BJ (cell line): ENCODE results near the gene GGT7. TPM values are rescaled to one million over a fixed set of nuclear protein-coding genes. Genes with fewer than 3 reads are reported as not detected.

Source experiments
- CTCF ChIA-PET: fragments of 350-600 bp; formaldehyde crosslinking; extraction: SDS; loops from one replicate; lab custom pipeline; 2021; ENCODE audit warnings: antibody characterized with exemption, inconsistent platforms; lab: Yijun Ruan, JAX
- POLR2A ChIA-PET: fragments of 300-600 bp; sonication (Branson Sonifier 250); formaldehyde crosslinking; extraction: SDS; loops from one replicate; lab custom pipeline; 2021; ENCODE audit warnings: antibody characterized with exemption; lab: Charles Lee
- DNase-seq: peaks from one replicate; pipeline ENCODE4 v3.0.0-alpha.2; 2011; ENCODE audit warnings: low read depth
- H3K27me3 ChIP-seq: 2 replicates; pipeline ENCODE4 v1.6.0; 2011; ENCODE audit warnings: low read length; ENCODE audit not compliant: control insufficient read depth, insufficient read depth
- H3K36me3 ChIP-seq: 2 replicates; pipeline ENCODE4 v1.5.1; 2011; ENCODE audit warnings: low read length; ENCODE audit not compliant: control insufficient read depth, insufficient read depth
- H3K4me3 ChIP-seq: 2 replicates; pipeline ENCODE4 v1.5.1; 2011; ENCODE audit warnings: low read depth, mild to moderate bottlenecking, control low read depth, low read length
- polyA plus RNA-seq: library from polyadenylated mRNA; depleted of rRNA; stranded (reverse); fragments of >200 nt; gene quantifications from 2 replicates; pipeline ENCODE4 v1.2.3, GENCODE V29; 2011; rRNA removed
- TF ChIP-seq, protein P1 (sequence below): IDR thresholded peaks from 2 replicates; pipeline ENCODE4 v1.5.1; 2011; ENCODE audit warnings: low read depth, mild to moderate bottlenecking, control low read depth, inconsistent platforms, low read length, moderate library complexity; ENCODE audit not compliant: insufficient read depth

Gene GGT7
- polyA plus RNA-seq, 1 experiment: 28.6 TPM

DNA sequence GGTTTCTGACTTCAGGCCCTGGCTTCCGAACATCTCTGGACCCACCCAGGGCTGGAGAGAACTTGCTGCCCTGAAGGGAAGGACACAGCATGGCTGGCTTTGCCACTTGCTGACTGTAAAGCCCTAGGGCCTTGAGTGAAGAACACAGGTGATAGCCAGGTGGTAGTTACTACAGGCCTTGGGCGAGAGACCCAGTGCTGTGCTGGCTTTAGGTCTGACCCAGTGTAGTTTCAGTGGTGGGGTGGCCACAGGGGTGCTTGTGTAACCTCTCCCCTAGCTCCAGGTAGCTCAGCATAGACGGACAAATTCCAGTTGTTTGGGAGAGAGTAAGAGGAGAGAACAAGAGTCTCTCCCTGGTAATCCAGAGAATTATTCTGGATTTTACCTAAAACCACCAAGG is 74.3 kb downstream of the GGT7 start:
- Histone ChIP-seq H3K36me3 (no peaks in the 10 kb centered on the region), H3K27me3 (no peaks in the 10 kb centered on the region), H3K4me3 (no peak overlapping the region)
- CTCF ChIA-PET: interaction anchor here (0.6 to 1.1 kb wide), 2 partner anchors 15 to 29 kb away, joined by 4 to 5 read pairs; no protein-coding TSS in a partner anchor
- POLR2A ChIA-PET: interaction anchor here (0.7 kb wide), 1 partner anchor 29 kb away, joined by 3 read pairs; no protein-coding TSS in a partner anchor
- no peak for DNase-seq
- TF ChIP-seq, protein P1, sequence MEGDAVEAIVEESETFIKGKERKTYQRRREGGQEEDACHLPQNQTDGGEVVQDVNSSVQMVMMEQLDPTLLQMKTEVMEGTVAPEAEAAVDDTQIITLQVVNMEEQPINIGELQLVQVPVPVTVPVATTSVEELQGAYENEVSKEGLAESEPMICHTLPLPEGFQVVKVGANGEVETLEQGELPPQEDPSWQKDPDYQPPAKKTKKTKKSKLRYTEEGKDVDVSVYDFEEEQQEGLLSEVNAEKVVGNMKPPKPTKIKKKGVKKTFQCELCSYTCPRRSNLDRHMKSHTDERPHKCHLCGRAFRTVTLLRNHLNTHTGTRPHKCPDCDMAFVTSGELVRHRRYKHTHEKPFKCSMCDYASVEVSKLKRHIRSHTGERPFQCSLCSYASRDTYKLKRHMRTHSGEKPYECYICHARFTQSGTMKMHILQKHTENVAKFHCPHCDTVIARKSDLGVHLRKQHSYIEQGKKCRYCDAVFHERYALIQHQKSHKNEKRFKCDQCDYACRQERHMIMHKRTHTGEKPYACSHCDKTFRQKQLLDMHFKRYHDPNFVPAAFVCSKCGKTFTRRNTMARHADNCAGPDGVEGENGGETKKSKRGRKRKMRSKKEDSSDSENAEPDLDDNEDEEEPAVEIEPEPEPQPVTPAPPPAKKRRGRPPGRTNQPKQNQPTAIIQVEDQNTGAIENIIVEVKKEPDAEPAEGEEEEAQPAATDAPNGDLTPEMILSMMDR: no peak

- POLR2A ChIA-PET: no interaction called here
- TF ChIP-seq, protein P1: no peak
- Histone ChIP-seq H3K4me3 (no peak overlapping the region), H3K36me3 (no peaks in the 10 kb centered on the region), H3K27me3 (no peaks in the 10 kb centered on the region)
- no peak for DNase-seq
- CTCF ChIA-PET: interaction anchor here (0.6 to 1.8 kb wide), 2 partner anchors 46 to 299 kb away, joined by 4 to 5 read pairs; no protein-coding TSS in a partner anchor
Observed at GRCh38 chr20:34797012-34797995, 75.4 kb downstream of the GGT7 start.

Other genes starting within 250 kb of the GGT7 start
- 35.2 and 45.3 TPM in 2 replicates for gene PIGU, start 195.8 kb downstream of the GGT7 start, polyA plus RNA-seq
- gene TP53INP2, start 168.5 kb downstream of the GGT7 start, polyA plus RNA-seq: 4.6 and 5.1 TPM in 2 replicates
- 12.5 and 14.0 TPM in 2 replicates for gene NCOA6, start 47.2 kb downstream of the GGT7 start, polyA plus RNA-seq
- gene ACSS2, start 3.8 kb upstream of the GGT7 start, polyA plus RNA-seq: 29.3 and 32.1 TPM in 2 replicates
- gene GSS, start 83.0 kb upstream of the GGT7 start, polyA plus RNA-seq: 85.9 and 110 TPM in 2 replicates
- 0.01 and 0.05 TPM in 2 replicates for gene MYH7B, start 83.0 kb upstream of the GGT7 start, polyA plus RNA-seq
- 95.9 and 111 TPM in 2 replicates for gene TRPC4AP, start 220.0 kb upstream of the GGT7 start, polyA plus RNA-seq